ENCODE measurements around the gene CDKN1A.
"Not testable (repeated sequence)": the region's sequence is repeated elsewhere in the genome, so short reads cannot be mapped to it uniquely, and the experiment has no call there.

CDKN1A gene

GRCh38 chr6:36699348-36699747 is 20.8 kb downstream of the CDKN1A start:
- DNase-seq, result no peak

- DNase-seq, result no peak
These were observed 21.7 kb downstream of the CDKN1A start for GRCh38 chr6:36700071-36700812.

- no peak for DNase-seq
These were observed 22.3 kb downstream of the CDKN1A start for GRCh38 chr6:36700831-36701230.

- DNase-seq, result no peak
These were observed 23.0 kb downstream of the CDKN1A start for GRCh38 chr6:36701401-36701991.

- DNase-seq, result no peak
These were observed 24.1 kb downstream of the CDKN1A start for GRCh38 chr6:36702656-36703055.

GRCh38 chr6:36703081-36703606 is 24.6 kb downstream of the CDKN1A start:
- DNase-seq, result no peak

- no peak for DNase-seq
These were observed 25.5 kb downstream of the CDKN1A start for GRCh38 chr6:36703982-36704381.

- DNase-seq, result not testable (repeated sequence)
These were observed 26.6 kb downstream of the CDKN1A start for GRCh38 chr6:36704961-36705577.

GRCh38 chr6:36706339-36706738 is 27.8 kb downstream of the CDKN1A start:
- no peak for DNase-seq

GRCh38 chr6:36712816-36713215 is 34.3 kb downstream of the CDKN1A start:
- DNase-seq, result no peak

GRCh38 chr6:36713846-36714245 is 35.3 kb downstream of the CDKN1A start:
- DNase-seq, result no peak

GRCh38 chr6:36714511-36714910 is 36.0 kb downstream of the CDKN1A start:
- no peak for DNase-seq

GRCh38 chr6:36715469-36715868 is 37.0 kb downstream of the CDKN1A start:
- DNase-seq, result no peak

GRCh38 chr6:36716476-36717093 is 38.1 kb downstream of the CDKN1A start:
- no peak for DNase-seq

GRCh38 chr6:36717231-36717825 is 38.8 kb downstream of the CDKN1A start:
- no peak for DNase-seq

- no peak for DNase-seq
These were observed 39.5 kb downstream of the CDKN1A start for GRCh38 chr6:36717871-36718540.

- no peak for DNase-seq
These were observed 40.0 kb downstream of the CDKN1A start for GRCh38 chr6:36718560-36718959.

- no peak for DNase-seq
These were observed 40.6 kb downstream of the CDKN1A start for GRCh38 chr6:36719126-36719525.

- no peak for DNase-seq
These were observed 42.0 kb downstream of the CDKN1A start for GRCh38 chr6:36720251-36721141.

- no peak for DNase-seq
These were observed 43.0 kb downstream of the CDKN1A start for GRCh38 chr6:36721369-36722140.

GRCh38 chr6:36722365-36722764 is 43.9 kb downstream of the CDKN1A start:
- no peak for DNase-seq
